22Rv1 (cell line): Measurements from ENCODE around the gene AZIN2.

Source experiments
- H3K27ac ChIP-seq: fragments of 450-650 bp; 2 replicates; pipeline ENCODE4 v1.5.1; 2017
- CTCF ChIP-seq: fragments of 450-650 bp; IDR thresholded peaks from 2 replicates; pipeline ENCODE4 v1.5.1; 2017; ENCODE audit warnings: mild to moderate bottlenecking
- ZFX ChIP-seq: fragments of 450-650 bp; IDR thresholded peaks from 2 replicates; pipeline ENCODE4 v1.6.1; 2017; ENCODE audit warnings: antibody characterized with exemption, borderline replicate concordance

AZIN2 gene

GRCh38 chr1:33142483-33143064, 61.6 kb downstream of the AZIN2 start:
- no peak for TF ChIP-seq ZFX
- TF ChIP-seq CTCF, result no peak
- H3K27ac ChIP-seq, result no peak overlapping the region

GRCh38 chr1:33143176-33143575, 62.2 kb downstream of the AZIN2 start:
- H3K27ac ChIP-seq, result no peak overlapping the region
- no peak for TF ChIP-seq ZFX
- no peak for TF ChIP-seq CTCF

DNA sequence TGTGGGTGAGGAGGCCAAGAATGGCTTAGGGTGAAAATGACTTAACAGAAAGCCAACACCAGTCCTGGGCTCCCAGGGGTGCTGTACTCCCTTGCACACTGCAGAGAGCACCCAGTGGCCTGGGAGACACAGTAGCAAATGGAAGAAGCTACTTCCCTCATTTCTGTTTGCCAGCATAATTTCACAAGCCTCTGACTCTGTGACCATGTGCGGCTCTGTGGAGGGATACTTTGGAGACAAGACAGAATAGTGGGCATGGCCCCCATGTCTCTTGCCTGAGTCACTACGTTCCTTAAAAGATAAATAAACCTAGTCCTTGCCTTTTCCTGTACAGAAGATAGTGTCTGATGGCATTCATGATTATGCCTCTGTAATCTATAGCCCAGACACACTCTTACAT, 62.7 kb downstream of the AZIN2 start:
- TF ChIP-seq ZFX (no peak), CTCF (no peak)
- no peak overlapping the region for H3K27ac ChIP-seq

DNA sequence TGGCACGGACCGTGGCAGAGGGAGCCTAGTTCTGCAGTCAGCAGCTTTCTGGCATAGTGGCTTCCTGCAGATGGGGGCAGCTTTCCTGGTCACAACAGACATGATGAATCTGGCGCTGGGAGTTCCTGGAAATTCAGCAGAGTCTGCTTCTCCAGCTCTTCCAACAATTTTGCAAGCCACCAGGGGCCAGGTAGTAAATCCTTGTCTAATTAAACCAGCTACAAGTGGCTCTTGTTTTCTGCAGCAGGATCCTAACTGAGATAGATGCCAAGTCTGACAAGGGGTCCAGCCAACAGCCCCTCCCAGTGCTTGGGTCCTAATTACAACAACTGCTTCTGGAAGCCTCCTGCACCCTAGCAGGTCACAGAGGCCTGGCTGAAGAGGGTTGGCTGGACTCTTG, 65.0 kb downstream of the AZIN2 start:
- no peak for TF ChIP-seq ZFX
- no peak for TF ChIP-seq CTCF
- H3K27ac ChIP-seq, result no peak overlapping the region

DNA sequence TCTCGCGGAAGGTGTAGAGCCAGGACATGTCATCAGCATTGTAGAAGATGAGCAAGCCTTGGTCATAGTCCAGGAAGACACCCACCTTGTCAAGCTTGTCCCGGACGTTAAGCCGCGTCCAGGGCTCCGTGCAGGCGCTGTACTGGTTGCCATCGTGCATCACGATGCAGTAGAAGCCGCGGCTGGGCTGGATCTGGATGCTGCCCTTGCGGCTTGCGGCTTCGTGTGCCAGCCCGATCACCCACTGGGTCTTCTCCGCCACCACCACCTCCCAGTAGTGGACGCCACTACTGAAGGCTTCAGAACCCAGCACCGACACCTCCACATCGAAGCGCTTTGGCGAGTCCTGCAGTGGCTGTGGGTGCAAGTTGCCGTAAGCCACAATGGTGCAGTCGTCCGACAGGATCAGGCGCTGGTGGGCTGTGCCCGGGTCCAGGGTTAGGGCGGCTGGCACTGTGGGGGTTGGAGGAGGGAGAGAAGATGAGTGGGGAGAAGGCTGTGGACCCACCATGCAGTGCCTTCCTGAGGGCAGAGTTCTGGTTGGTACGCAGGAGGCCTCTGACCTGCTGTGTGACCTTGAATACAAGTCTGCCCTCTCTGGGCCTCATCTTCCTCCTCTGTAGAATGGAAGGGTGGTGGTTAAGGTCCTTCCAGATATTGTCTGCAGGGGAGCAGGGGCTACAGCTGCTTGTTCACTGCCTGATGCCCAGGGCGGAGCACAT, 66.5 kb downstream of the AZIN2 start:
- no peak for TF ChIP-seq CTCF
- no peak for TF ChIP-seq ZFX

DNA sequence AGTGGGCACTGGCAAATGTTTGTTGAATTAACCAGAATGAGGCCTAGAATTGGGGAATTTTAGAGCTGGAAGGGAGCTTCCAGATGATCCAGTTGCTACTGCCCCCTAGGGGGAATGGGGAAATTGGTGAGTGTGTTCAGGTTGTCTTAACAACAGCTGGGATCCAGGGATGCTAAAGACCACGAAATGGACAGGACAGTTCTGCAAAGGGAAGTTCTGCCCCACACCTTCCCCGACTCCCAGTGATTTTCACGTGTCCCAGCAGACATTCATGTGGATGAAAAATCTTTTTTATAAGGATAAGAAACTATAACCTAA, 67.0 kb downstream of the AZIN2 start:
- H3K27ac ChIP-seq, result no peak overlapping the region
- TF ChIP-seq ZFX, result no peak
- TF ChIP-seq CTCF, result peak; percentile 53

More for the DNA sequence above, 66.5 kb downstream of the AZIN2 start:
- no peak overlapping the region for H3K27ac ChIP-seq

GRCh38 chr1:33148615-33149014, 67.7 kb downstream of the AZIN2 start:
- TF ChIP-seq ZFX (no peak), CTCF (no peak)
- H3K27ac ChIP-seq, result peak overlapping the region; percentile 66; the same call in 1 of the 2 replicates
